WI38 (cell line): ENCODE measurements around the gene TMEM255B.

Source experiments
- H3K4me3 ChIP-seq: 2 replicates; pipeline ENCODE4 v1.5.1; 2011; ENCODE audit warnings: low read depth, mild to moderate bottlenecking, control low read depth, low read length
- CTCF ChIP-seq: IDR thresholded peaks from 2 replicates; pipeline ENCODE4 v1.5.1; 2012; ENCODE audit warnings: low read depth, mild to moderate bottlenecking, control low read depth, low read length

Gene TMEM255B

GRCh38 chr13:113839536-113840204 is 80.6 kb downstream of the TMEM255B start:
- TF ChIP-seq CTCF, result no peak
- H3K4me3 ChIP-seq, result no peak overlapping the region

GRCh38 chr13:113840541-113841352 is 81.7 kb downstream of the TMEM255B start:
- no peak for TF ChIP-seq CTCF

GRCh38 chr13:113841353-113841650 is 82.3 kb downstream of the TMEM255B start:
- H3K4me3 ChIP-seq, result no peak overlapping the region
- TF ChIP-seq CTCF, result no peak

More at GRCh38 chr13:113840541-113841352, 81.7 kb downstream of the TMEM255B start:
- H3K4me3 ChIP-seq, result no peak overlapping the region

GRCh38 chr13:113842336-113843062 is 83.5 kb downstream of the TMEM255B start:
- TF ChIP-seq CTCF, result no peak
- no peak overlapping the region for H3K4me3 ChIP-seq

- no peak for TF ChIP-seq CTCF
- no peak overlapping the region for H3K4me3 ChIP-seq
These were observed 84.1 kb downstream of the TMEM255B start for GRCh38 chr13:113843063-113843654.

GRCh38 chr13:113843864-113844556 is 85.0 kb downstream of the TMEM255B start:
- no peak overlapping the region for H3K4me3 ChIP-seq
- no peak for TF ChIP-seq CTCF
